H1 (cell line): Measurements from ENCODE around the gene MYMX.

Experiments
- CHD1 ChIP-seq: IDR thresholded peaks from 2 replicates; pipeline ENCODE4 v1.6.1; 2012; ENCODE audit warnings: low read depth, low read length, improper control_type of control experiment
- E2F6 ChIP-seq: IDR thresholded peaks from 2 replicates; pipeline ENCODE4 v1.6.1; 2012; ENCODE audit warnings: inconsistent platforms
- EZH2 ChIP-seq: fragments of 200-600 bp; sonication (generic); IDR thresholded peaks from 2 replicates; pipeline ENCODE4 v1.7.1; 2012; ENCODE audit warnings: low read depth, mild to moderate bottlenecking, moderate library complexity, low read length, inconsistent platforms; ENCODE audit not compliant: severe bottlenecking
- SIN3A ChIP-seq, 2 experiments: IDR thresholded peaks in 1 of 2; conservative IDR thresholded peaks in 1 of 2; 2 replicates each; pipeline ENCODE4 v1.6.1; 2011 to 2012; ENCODE audit warnings: low read length in 2 of 2, improper control_type of control experiment in 1 of 2, low read depth in 1 of 2, mild to moderate bottlenecking in 1 of 2
- SP1 ChIP-seq: IDR thresholded peaks from 2 replicates; pipeline ENCODE4 v1.6.1; 2011; ENCODE audit warnings: low read depth, low read length
- TAF1 ChIP-seq: IDR thresholded peaks from 2 replicates; pipeline ENCODE4 v1.6.1; 2011; ENCODE audit warnings: mild to moderate bottlenecking, low read depth, low read length
- ZNF274 ChIP-seq: IDR thresholded peaks from 2 replicates; pipeline ENCODE4 v1.7.0; 2012; ENCODE audit warnings: low read length, borderline replicate concordance; ENCODE audit errors: extremely low read depth
- TF ChIP-seq, protein P1 (sequence below), 3 experiments: IDR thresholded peaks; 1 replicate in 2 of 3; 2 replicates in 1 of 3; pipeline versions ENCODE4 v1.5.1 to v1.6.1; 2011; ENCODE audit warnings: low read length in 3 of 3, mild to moderate bottlenecking in 3 of 3, inconsistent platforms in 2 of 3, low read depth in 1 of 3, moderate library complexity in 1 of 3; ENCODE audit not compliant: insufficient read depth in 1 of 3; ENCODE audit errors: control extremely low read depth in 1 of 3
- TF ChIP-seq, protein P2 (sequence below): IDR thresholded peaks from 2 replicates; pipeline ENCODE4 v1.6.1; 2012; ENCODE audit warnings: inconsistent platforms

- TF ChIP-seq, protein P1, sequence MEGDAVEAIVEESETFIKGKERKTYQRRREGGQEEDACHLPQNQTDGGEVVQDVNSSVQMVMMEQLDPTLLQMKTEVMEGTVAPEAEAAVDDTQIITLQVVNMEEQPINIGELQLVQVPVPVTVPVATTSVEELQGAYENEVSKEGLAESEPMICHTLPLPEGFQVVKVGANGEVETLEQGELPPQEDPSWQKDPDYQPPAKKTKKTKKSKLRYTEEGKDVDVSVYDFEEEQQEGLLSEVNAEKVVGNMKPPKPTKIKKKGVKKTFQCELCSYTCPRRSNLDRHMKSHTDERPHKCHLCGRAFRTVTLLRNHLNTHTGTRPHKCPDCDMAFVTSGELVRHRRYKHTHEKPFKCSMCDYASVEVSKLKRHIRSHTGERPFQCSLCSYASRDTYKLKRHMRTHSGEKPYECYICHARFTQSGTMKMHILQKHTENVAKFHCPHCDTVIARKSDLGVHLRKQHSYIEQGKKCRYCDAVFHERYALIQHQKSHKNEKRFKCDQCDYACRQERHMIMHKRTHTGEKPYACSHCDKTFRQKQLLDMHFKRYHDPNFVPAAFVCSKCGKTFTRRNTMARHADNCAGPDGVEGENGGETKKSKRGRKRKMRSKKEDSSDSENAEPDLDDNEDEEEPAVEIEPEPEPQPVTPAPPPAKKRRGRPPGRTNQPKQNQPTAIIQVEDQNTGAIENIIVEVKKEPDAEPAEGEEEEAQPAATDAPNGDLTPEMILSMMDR (IDR thresholded peaks at IDR 0.05; ENCODE audit: control extremely low read depth in 1 of 3, insufficient read depth in 1 of 3, low read depth in 1 of 3, low read length in 3 of 3) = no peak
- TF ChIP-seq SIN3A (conservative IDR thresholded peaks at IDR 0.05 in 1 of 2, IDR thresholded peaks at IDR 0.05 in 1 of 2; ENCODE audit: low read depth in 1 of 2, low read length in 2 of 2) (no peak), CHD1 (no peak), TAF1 (no peak), EZH2 (no peak), ZNF274 (no peak), SP1 (no peak), E2F6 (no peak)
- TF ChIP-seq, protein P2, sequence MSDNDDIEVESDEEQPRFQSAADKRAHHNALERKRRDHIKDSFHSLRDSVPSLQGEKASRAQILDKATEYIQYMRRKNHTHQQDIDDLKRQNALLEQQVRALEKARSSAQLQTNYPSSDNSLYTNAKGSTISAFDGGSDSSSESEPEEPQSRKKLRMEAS = no peak
Measured at GRCh38 chr6:44225579-44226325, 9.0 kb downstream of the MYMX start.
